SIG-M5 treated with dmso at 0.1 percent for 504 hours (cell line): ENCODE measurements around the gene NR4A1.

Experiments used
- DNase-seq: peaks from one replicate; lab custom pipeline; 2025; ENCODE audit not compliant: unreplicated experiment; lab: John Stamatoyannopoulos, UW

NR4A1 gene

GRCh38 chr12:52076811-52077210, 25.6 kb downstream of the NR4A1 start:
- no peak for DNase-seq

- DNase-seq, result no peak
Measured at GRCh38 chr12:52078276-52078675, 27.0 kb downstream of the NR4A1 start.

- no peak for DNase-seq
Measured at GRCh38 chr12:52079576-52080402, 28.5 kb downstream of the NR4A1 start, which contains the start of gene SMIM41. Gene SMIM41 (plus strand): TSS chr12:52079704. CDS start chr12:52079780, 76 bp downstream.

GRCh38 chr12:52080403-52081251, 29.4 kb downstream of the NR4A1 start:
- no peak for DNase-seq

DNA sequence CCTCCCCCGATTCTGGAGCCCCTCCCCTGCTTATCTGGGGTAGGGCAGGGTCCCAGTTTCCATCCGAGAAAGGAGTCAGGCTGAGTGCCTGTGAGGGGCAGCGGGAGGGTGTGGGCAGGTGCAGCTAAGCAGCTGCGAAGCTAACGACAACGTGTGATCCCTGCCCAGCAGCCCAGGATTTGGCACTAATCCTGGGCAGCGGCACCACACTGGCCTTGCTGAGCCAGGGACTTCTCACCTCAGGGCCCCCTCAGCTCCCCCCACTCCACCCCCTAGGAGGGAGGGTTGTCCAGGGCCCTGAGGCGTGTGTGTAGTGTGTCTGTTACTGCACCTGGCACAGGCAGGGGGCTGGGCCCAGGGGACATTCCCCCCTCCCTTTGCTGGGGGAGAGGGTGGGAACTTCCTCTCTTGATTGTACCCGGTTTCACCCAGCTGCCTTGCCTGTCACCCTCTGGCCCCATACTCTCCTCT, 30.1 kb downstream of the NR4A1 start:
- no peak for DNase-seq

DNA sequence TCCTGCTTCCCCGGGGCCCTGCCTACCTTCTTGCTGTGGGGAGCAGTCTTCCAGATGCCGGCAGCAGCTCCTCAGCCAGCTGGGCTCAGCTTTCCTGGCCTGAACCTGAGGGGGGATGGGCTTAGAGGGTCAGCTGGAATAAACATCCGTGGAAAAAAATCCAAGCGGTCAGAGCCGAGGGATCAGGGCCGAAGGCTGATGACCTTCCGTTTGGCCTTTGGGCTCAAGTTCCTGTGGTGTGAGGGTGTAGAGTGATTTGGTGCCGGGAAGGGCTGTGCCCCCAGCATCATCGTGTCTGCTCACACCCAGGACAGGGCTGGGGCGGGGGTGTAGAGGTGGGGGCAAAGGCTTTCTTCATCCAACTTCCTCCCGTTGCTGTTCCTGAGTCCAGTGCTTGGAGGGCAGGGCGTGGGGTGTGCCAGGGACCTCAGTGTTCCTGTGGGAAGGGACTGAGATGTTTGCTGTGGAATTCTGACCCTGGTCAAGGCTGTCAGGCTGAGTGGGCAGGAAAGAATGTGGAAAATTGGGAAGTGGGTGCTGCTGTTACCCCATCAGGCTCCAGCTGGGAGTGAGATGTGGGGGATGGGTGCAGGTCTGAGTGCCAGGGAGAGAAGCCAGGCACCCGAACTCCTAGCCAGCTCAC, 30.9 kb downstream of the NR4A1 start:
- DNase-seq, result no peak

- no peak for DNase-seq
Measured at GRCh38 chr12:52082669-52082987, 31.4 kb downstream of the NR4A1 start.

DNA sequence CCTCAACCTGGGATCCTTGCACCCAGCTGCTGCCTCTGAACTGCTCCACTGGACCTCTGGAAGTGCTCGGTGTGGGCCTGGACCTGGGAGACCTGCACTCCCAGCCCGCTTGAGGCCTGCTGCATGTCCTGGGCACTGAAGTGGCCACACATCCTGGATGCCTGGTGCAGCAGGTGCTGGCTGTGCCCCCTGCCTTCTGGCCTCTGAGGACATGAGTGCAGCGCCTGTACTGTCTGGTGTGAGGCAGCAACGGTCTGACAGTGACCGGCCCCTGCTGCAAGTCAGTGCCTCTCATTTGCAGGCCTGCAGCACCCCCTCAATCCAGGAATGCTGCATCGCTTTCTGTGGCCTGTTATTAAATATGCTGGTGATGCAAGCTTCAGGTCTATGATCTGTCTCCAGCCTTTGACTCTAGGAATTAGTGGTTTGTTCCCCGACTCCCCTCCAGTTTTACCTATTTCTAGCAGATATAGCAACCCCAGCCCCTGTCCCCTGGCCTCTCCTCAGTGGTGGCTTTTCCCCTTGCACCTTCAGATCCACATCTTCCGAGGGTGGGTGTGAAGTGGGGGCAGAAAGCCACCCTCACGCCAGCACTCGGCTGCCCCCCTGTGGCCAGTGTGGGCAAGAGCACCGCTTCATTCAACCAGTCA, 31.9 kb downstream of the NR4A1 start:
- peak; percentile 61 for DNase-seq

DNA sequence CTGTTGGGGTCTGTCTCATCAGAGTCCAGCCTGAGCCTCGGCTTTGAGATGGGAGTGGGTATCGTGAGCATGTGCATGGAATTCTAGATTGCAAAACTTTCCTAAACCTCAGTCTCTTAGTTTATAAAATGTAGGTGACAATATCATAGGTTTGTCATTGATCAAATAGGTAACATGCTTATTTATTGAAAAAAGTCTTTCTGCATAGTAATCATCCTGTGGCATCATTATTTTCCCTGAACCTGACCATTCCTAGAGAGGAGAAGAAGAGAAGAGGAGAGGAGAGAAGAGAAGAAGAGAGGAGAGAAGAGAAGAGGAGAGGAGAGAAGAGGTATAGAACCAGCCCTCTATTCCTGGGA, 32.4 kb downstream of the NR4A1 start:
- DNase-seq, result no peak

DNA sequence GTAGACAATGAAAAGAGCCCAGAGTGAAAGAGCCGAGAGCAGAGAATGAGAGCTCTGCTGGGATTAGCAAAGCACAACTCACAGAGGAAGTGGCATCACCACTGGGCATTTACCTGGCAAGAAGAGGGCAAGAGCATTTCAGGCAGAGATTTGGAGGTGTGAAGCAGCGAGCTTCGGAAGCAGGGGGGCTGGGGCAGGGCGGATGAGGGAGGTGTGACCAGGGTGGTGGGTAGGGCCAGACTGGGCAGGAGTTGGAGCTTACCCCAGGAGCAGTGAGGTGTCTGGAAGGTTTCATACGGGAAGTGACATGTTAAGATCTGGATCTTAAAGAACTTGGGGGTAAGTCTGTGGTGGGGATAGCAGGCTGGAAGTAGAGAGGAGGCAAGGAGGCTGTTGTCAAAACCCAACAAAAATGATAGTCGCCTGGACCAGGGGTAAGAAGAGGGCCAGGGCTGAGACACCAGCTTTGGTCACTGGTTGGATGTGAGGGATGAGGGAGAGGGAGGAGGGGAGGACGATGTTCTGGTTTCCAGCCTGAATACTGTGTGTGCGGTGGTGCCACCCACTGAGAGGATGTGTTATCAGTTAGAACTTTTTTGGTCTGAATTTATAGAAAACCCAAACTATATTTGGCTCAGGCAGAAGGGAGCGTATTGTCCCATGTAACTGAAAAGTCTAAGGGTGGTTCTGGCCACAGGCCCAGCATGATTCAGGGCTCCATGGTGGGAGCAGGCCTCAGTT, 33.4 kb downstream of the NR4A1 start:
- DNase-seq, result no peak

DNA sequence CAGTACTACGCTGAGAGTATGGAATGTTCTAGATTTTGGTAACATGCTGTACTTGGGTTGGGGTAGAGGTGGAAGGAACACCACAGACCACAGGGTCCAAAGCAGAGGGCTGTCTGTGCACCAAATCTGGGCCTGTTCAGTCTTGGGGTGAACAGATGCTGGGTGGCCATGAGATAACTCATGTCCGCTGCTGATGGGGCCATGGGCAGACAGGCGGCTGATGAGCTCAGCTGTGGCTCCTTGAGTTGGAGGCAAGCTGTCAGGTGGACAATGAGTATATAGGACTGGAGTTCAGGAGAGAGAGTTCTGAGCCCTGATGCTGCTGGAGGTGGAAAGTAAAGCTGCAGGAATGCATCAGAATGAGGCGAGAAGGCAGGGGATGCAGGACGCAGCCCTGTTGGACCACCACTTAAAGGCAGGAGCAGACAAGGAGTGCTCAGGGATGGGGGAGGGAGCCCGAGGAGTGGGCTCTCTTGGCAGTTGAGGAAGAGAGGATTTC, 34.5 kb downstream of the NR4A1 start:
- no peak for DNase-seq

DNA sequence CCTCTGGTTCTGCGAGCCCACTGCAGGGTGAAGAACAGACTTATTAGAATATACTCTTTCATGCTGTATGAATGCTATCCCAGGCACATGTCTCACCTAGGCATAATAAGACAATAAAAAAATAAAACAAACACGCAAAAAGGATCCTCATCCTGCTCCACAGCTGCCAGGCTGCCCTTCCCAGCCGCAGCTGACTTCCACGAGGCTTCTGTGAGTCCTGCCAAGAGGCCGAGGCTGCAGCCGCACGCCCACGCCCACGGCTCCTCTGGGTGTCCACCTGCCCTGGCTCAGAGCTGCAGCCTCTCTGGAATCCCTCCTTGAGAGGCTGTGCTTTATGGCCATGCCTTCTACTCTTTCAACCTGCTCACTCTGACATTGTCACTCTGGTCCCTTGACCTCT, 35.1 kb downstream of the NR4A1 start:
- no peak for DNase-seq

DNA sequence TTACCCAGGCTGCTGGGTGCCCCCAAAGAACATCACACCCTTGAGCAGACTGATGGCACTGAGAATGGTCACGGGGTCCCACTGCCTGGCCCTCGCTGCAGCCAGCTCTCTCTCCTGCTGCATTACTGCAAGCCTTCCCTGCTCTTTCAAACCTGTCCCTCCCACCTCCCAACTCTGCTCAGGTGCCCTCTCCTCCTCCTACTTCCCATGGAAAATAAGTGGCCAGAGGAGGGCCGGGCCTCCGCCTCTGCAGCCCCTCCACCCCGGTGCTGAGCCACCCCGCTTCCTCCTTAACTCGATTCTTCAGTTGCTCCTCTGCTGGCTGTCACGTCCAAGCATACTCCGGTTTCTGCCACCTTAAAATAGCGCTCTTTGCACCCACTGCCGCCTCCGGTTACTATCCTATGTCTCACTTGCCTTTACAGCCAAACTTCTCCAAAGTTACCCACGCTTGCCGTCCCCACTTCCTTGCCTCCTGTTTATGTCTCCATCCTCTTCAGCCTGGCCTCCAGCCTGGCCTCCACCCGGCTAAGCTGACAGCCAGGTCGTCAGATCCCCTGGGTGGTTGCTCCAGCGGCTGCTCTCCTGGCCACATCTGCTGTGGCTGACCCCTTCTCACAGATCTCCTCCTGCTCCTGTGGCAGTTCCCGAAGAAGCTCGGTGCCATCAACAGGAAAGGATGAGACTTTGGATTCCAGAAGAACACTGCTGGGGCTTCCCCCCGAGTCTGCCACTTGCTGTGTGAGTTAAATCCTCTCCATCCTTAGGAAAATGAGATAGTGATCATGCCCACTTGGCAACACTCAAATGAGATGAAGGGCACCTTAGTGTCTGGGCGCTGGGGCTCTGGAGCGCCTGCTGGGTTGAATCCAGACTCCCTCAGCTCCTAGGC, 35.9 kb downstream of the NR4A1 start:
- no peak for DNase-seq

DNA sequence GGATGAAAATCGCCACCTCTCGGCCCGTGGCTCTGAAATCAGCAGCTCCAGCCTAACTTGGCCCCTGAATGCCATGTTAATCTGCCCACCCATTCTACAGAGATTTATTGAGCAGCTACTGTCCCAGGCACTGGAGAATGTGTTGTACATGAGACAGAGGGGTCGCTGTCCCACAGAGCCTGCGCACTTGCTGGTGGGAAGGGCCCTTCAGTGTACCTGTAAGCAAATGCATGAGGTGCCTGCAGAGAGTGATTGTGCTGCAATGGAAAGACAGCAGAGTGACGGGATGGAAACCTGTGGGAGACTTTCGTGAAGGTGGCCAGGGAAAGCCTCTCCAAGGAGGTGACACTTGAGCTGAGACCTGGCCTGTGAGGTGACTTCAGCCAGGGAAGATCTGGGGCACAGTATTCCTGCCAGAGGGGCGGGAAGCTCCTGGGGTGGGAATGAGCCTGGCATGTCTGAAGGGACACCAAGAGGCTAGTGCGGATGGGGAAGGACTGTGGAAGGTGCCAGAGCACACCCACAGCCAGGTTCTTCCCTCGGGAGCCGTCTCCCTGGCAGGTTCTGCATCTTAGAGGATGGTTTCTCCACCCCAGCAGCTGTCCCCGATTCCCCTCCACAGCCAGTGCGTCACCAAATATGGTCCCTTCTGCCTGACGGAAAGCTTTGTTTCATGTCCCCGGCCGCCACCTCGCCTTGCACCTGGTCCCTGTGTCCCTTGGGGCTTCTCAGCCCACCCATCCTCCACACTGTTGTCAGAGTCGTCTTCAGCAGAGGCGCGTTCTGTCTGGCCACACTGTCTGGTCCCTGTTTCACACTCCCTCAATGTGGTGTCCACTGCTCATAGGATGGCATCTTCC, 36.9 kb downstream of the NR4A1 start:
- DNase-seq, result no peak

DNA sequence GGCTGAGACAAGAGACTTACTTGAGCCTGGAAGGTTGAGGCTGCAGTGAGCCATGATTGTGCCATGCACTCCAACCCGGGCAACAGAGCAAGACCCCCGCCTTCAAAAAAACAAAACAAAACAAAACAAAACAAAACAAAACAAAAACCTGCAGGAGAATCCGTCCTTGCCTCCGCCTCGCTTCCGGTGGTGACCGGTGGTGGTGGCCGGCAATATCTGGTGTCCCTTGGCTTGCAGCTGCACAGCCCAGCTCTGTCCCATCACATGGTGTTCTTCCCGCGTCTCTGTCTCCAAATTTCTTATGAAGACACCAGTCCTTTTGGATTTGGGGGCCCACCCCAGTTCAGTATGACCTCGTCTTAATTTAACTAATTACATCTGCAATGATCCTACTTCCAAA, 38.2 kb downstream of the NR4A1 start:
- no peak for DNase-seq

DNA sequence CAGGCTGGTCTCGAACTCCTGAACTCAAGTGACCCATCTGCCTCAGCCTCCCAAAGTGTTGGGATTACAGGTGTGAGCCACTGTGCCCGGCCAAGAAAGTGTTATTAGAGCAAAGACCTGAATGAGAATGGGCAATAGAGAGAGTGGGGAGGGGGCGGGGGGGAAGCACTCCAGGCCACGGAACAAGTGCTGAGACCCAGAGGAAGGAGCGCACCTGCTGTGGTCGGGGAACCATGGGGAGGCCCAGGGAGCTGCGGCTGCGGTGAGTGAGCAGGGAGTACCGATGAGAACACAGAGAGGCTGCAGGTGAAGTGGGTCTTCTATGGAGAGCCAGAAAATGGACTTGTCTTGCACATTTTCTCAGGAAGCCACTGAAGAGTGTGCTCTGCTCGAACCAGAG, 39.0 kb downstream of the NR4A1 start:
- DNase-seq, result no peak

- no peak for DNase-seq
Measured at GRCh38 chr12:52091061-52091460, 39.8 kb downstream of the NR4A1 start.

- DNase-seq, result no peak
Measured at GRCh38 chr12:52091869-52092268, 40.6 kb downstream of the NR4A1 start.
